Measurements from ENCODE around the gene TWF2. TPM values are rescaled to one million over a fixed set of nuclear protein-coding genes. Genes with fewer than 3 reads are reported as not detected.

TWF2 gene
- total and polyA plus RNA-seq, 9 of the 15 experiments (the other 6 are each of a cell fraction or from before 2014, with no cell fraction given), result 0.11 to 61.9 (median 29.7) TPM

- TF ChIP-seq POLR2G (IDR thresholded peaks at IDR 0.05; ENCODE audit: low read depth, low read length), result peak; percentile 95
- no peak for TF ChIP-seq BRCA1 (IDR thresholded peaks at IDR 0.05)
- no peak for TF ChIP-seq BRCA1 (CRISPR knock-in tag; IDR thresholded peaks at IDR 0.05)
- TF ChIP-seq POLR2A (conservative IDR thresholded peaks at IDR 0.05), result peak; percentile 86
- TF ChIP-seq REST (IDR thresholded peaks at IDR 0.05; ENCODE audit: borderline replicate concordance), result no peak
- 0 out of 2 replicates have a peak, but pooled peaks have one; percentile 11 for TF ChIP-seq REST (CRISPR knock-in tag; IDR thresholded peaks at IDR 0.05; ENCODE audit: low read depth)
- TF ChIP-seq NRF1 (conservative IDR thresholded peaks at IDR 0.05 in 1 of 2, IDR thresholded peaks at IDR 0.05 in 1 of 2), result peak; percentile 99
- no peak for TF ChIP-seq TRIM24 (IDR thresholded peaks at IDR 0.05)
- TF ChIP-seq L3MBTL2 (IDR thresholded peaks at IDR 0.05), result peak; percentile 83; the same call in 1 of the 2 replicates
- peak; percentile 27 for TF ChIP-seq HMGN3 (IDR thresholded peaks at IDR 0.05; ENCODE audit: borderline replicate concordance, extremely low read depth, insufficient read length, low read depth, low read length)
- no peak for TF ChIP-seq ZBTB5 (IDR thresholded peaks at IDR 0.05)
- TF ChIP-seq VEZF1 (CRISPR knock-in tag; IDR thresholded peaks at IDR 0.05), result peak; percentile 93
- 0 out of 2 replicates have a peak, but pooled peaks have one; percentile 55 for TF ChIP-seq GTF2A2 (tag; IDR thresholded peaks at IDR 0.05)
Measured at GRCh38 chr3:52197842-52198625, 40.9 kb downstream of the TWF2 start, which contains the start of gene ALAS1 (continued).

Measured in K562 (cell line).